WTC11 (cell line): Measurements from ENCODE around the gene NEO1. TPM values are rescaled to one million over a fixed set of nuclear protein-coding genes. Genes with fewer than 3 reads are reported as not detected.

Experiments used
- ATAC-seq: fragments of 200-7000 bp; cut with Tn5 transposase; 2 replicates; pipeline ENCODE4 v1.10.0; 2021; ENCODE audit warnings: mild to moderate bottlenecking, moderate library complexity
- CTCF ChIA-PET: fragments of 300-600 bp; sonication (Branson Sonifier 250); formaldehyde crosslinking; loops from one replicate; lab custom pipeline; 2021; ENCODE audit warnings: antibody characterized with exemption; lab: Charles Lee
- POLR2A ChIA-PET: fragments of 350-600 bp; sonication (Branson Sonifier 250); formaldehyde crosslinking; loops from one replicate; lab custom pipeline; 2021; ENCODE audit warnings: antibody characterized with exemption; lab: Charles Lee
- DNase-seq: peaks from one replicate; pipeline ENCODE4 v3.0.0; 2021; ENCODE audit warnings: low spot score
- H3K27ac Mint-ChIP-seq: 2 replicates; pipeline ENCODE4 v1.8.0; 2021; ENCODE audit warnings: mixed read lengths
- H3K27me3 Mint-ChIP-seq: 2 replicates; pipeline ENCODE4 v1.8.0; 2021; ENCODE audit warnings: low read depth, mild to moderate bottlenecking, moderate library complexity, mixed read lengths
- H3K36me3 Mint-ChIP-seq: 2 replicates; pipeline ENCODE4 v1.8.0; 2021; ENCODE audit warnings: mixed read lengths
- H3K4me1 Mint-ChIP-seq: 2 replicates; pipeline ENCODE4 v1.8.0; 2022; ENCODE audit warnings: mixed read lengths
- H3K4me3 Mint-ChIP-seq: 2 replicates; pipeline ENCODE4 v1.8.0; 2021; ENCODE audit warnings: mild to moderate bottlenecking, moderate library complexity, mixed read lengths
- H3K9me3 Mint-ChIP-seq: 2 replicates; pipeline ENCODE4 v1.8.0; 2021; ENCODE audit warnings: mixed read lengths
- ATF6 ChIP-seq: sonication (generic); formaldehyde crosslinking; IDR thresholded peaks from 2 replicates; pipeline ENCODE4 v1.8.1; 2023; ENCODE audit warnings: mild to moderate bottlenecking, missing genetic modification reagents
- CREB1 ChIP-seq: sonication (generic); formaldehyde crosslinking; IDR thresholded peaks from 2 replicates; pipeline ENCODE4 v1.8.0; 2023; ENCODE audit warnings: mild to moderate bottlenecking, missing genetic modification reagents
- CREM ChIP-seq: sonication (generic); formaldehyde crosslinking; IDR thresholded peaks from 2 replicates; pipeline ENCODE4 v1.8.1; 2022; ENCODE audit warnings: mild to moderate bottlenecking, missing genetic modification reagents, moderate library complexity
- E2F1 ChIP-seq: sonication (generic); formaldehyde crosslinking; IDR thresholded peaks from 2 replicates; pipeline ENCODE4 v1.8.0; 2022; ENCODE audit warnings: mild to moderate bottlenecking, missing genetic modification reagents
- E2F5 ChIP-seq: sonication (generic); formaldehyde crosslinking; IDR thresholded peaks from 2 replicates; pipeline ENCODE4 v1.8.1; 2022; ENCODE audit warnings: mild to moderate bottlenecking, moderate library complexity, missing genetic modification reagents
- ERG ChIP-seq: fragments of 250-450 bp; sonication (Bioruptor Pico); IDR thresholded peaks from 2 replicates; pipeline ENCODE4 v1.8.0; 2021; ENCODE audit warnings: mild to moderate bottlenecking
- ETV6 ChIP-seq: sonication (generic); formaldehyde crosslinking; IDR thresholded peaks from 2 replicates; pipeline ENCODE4 v1.8.1; 2022; ENCODE audit warnings: mild to moderate bottlenecking, missing genetic modification reagents
- GABPB1 ChIP-seq: sonication (generic); formaldehyde crosslinking; IDR thresholded peaks from 2 replicates; pipeline ENCODE4 v1.8.1; 2023; ENCODE audit warnings: mild to moderate bottlenecking, missing genetic modification reagents
- JUN ChIP-seq: sonication (generic); formaldehyde crosslinking; IDR thresholded peaks from 2 replicates; pipeline ENCODE4 v1.8.0; 2023; ENCODE audit warnings: mild to moderate bottlenecking, missing genetic modification reagents
- OVOL2 ChIP-seq: fragments of 250-450 bp; sonication (Bioruptor Pico); IDR thresholded peaks from 2 replicates; pipeline ENCODE4 v1.9.0; 2021; ENCODE audit warnings: mild to moderate bottlenecking, borderline replicate concordance
- PREB ChIP-seq: sonication (generic); formaldehyde crosslinking; IDR thresholded peaks from 2 replicates; pipeline ENCODE4 v1.8.1; 2022; ENCODE audit warnings: mild to moderate bottlenecking, missing genetic modification reagents, moderate library complexity, borderline replicate concordance
- STAT6 ChIP-seq: sonication (generic); formaldehyde crosslinking; conservative IDR thresholded peaks from 2 replicates; pipeline ENCODE4 v1.8.1; 2023; ENCODE audit warnings: mild to moderate bottlenecking, low read depth, missing genetic modification reagents, moderate library complexity
- ZBTB43 ChIP-seq: sonication (generic); formaldehyde crosslinking; IDR thresholded peaks from 2 replicates; pipeline ENCODE4 v1.8.1; 2023; ENCODE audit warnings: mild to moderate bottlenecking, missing genetic modification reagents
- ZMAT4 ChIP-seq: fragments of 250-450 bp; sonication (Bioruptor Pico); IDR thresholded peaks from 2 replicates; pipeline ENCODE4 v1.9.0; 2021; ENCODE audit warnings: mild to moderate bottlenecking
- ZNF219 ChIP-seq: sonication (generic); formaldehyde crosslinking; IDR thresholded peaks from 2 replicates; pipeline ENCODE4 v1.8.0; 2023; ENCODE audit warnings: missing genetic modification reagents, mild to moderate bottlenecking, borderline replicate concordance
- ZNF396 ChIP-seq: fragments of 250-450 bp; sonication (Bioruptor Pico); IDR thresholded peaks from 2 replicates; pipeline ENCODE4 v1.8.0; 2021; ENCODE audit warnings: mild to moderate bottlenecking, moderate library complexity, borderline replicate concordance
- ZNF425 ChIP-seq: fragments of 250-450 bp; sonication (Bioruptor Pico); conservative IDR thresholded peaks from 2 replicates; pipeline ENCODE4 v1.9.0; 2021; ENCODE audit warnings: mild to moderate bottlenecking
- total RNA-seq: library from RNA; stranded (reverse); gene quantifications from 3 replicates; pipeline ENCODE4 v1.2.3, GENCODE V29; 2021

Gene NEO1
- total RNA-seq, 1 experiment from 2014 or later: 37.1 TPM

- CTCF ChIA-PET: no interaction called here
- no peak overlapping the region for H3K27ac Mint-ChIP-seq
- no peak overlapping the region for H3K4me3 Mint-ChIP-seq
- 0 out of 2 replicates have a peak, but pooled peaks cover 4% of the 10 kb centered on the region for H3K9me3 Mint-ChIP-seq
- ATAC-seq (no peak), DNase-seq (no peak)
- no peaks in the 10 kb centered on the region for H3K27me3 Mint-ChIP-seq
- TF ChIP-seq CREM: no peak
- H3K4me1 Mint-ChIP-seq: peaks cover 18% of the 10 kb centered on the region
- H3K36me3 Mint-ChIP-seq: no peaks in the 10 kb centered on the region
- POLR2A ChIA-PET: no interaction called here
Observed at GRCh38 chr15:73030122-73030679, 22.1 kb upstream of the NEO1 start.

- no peak overlapping the region for H3K27ac Mint-ChIP-seq
- no peaks in the 10 kb centered on the region for H3K36me3 Mint-ChIP-seq
- peaks cover 14% of the 10 kb centered on the region for H3K4me1 Mint-ChIP-seq
- H3K4me3 Mint-ChIP-seq: no peak overlapping the region
- 0 out of 2 replicates have a peak, but pooled peaks cover 4% of the 10 kb centered on the region for H3K9me3 Mint-ChIP-seq
- POLR2A ChIA-PET: no interaction called here
- CTCF ChIA-PET: no interaction called here
- DNase-seq (no peak), ATAC-seq (no peak)
- H3K27me3 Mint-ChIP-seq: no peaks in the 10 kb centered on the region
- TF ChIP-seq GABPB1 (no peak), ZNF396 (CRISPR knock-in tag) (no peak), ZMAT4 (CRISPR knock-in tag) (no peak), JUN (no peak), ATF6 (no peak), E2F5 (CRISPR knock-in tag) (no peak), OVOL2 (no peak), ZBTB43 (CRISPR knock-in tag) (no peak), ETV6 (CRISPR knock-in tag) (no peak), STAT6 (CRISPR knock-in tag) (no peak), ZNF425 (no peak), CREB1 (CRISPR knock-in tag) (no peak), E2F1 (CRISPR knock-in tag) (no peak), PREB (no peak), ZNF219 (CRISPR knock-in tag) (no peak), ERG (CRISPR knock-in tag) (no peak)
Observed at GRCh38 chr15:73031648-73032047, 20.6 kb upstream of the NEO1 start.
